MM.1S (cell line): ENCODE data around the gene CYBRD1.

ENCODE experiments used
- EZH2 ChIP-seq: fragments of 300-600 bp; sonication (generic); optimal IDR thresholded peaks from 2 replicates; pipeline ENCODE3; 2017; ENCODE audit warnings: low read depth, mild to moderate bottlenecking, antibody characterized with exemption, low read length, mixed read lengths
- EZH2phosphoT487 ChIP-seq: fragments of 300-600 bp; sonication (generic); IDR thresholded peaks from 2 replicates; pipeline ENCODE4 v1.6.1; 2018; ENCODE audit warnings: antibody characterized with exemption, low read length
- TF ChIP-seq, protein P1 (sequence below): fragments of 300-600 bp; sonication (generic); IDR thresholded peaks from 2 replicates; pipeline ENCODE4 v1.5.1; 2016; ENCODE audit warnings: antibody characterized with exemption, low read length, mixed read lengths

DNA sequence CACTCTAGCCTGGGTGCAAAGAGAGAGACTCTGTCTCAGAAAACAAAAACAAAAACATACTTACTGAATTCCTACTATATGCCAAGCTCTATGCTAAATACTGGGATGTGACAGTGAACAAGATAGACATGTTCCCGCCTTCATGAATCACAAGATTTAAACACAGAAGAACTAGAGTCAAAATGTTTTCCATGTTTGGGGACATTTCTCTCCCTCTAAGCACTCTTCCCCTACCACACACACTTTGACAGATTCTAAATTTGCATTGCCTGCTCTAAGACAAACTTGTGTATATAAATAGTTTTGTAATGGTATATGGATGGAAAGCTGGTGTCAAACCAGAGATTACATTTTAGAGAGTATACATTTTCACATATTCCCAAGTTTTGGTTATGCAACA lies 11.1 kb downstream of the CYBRD1 start:
- TF ChIP-seq, protein P1, sequence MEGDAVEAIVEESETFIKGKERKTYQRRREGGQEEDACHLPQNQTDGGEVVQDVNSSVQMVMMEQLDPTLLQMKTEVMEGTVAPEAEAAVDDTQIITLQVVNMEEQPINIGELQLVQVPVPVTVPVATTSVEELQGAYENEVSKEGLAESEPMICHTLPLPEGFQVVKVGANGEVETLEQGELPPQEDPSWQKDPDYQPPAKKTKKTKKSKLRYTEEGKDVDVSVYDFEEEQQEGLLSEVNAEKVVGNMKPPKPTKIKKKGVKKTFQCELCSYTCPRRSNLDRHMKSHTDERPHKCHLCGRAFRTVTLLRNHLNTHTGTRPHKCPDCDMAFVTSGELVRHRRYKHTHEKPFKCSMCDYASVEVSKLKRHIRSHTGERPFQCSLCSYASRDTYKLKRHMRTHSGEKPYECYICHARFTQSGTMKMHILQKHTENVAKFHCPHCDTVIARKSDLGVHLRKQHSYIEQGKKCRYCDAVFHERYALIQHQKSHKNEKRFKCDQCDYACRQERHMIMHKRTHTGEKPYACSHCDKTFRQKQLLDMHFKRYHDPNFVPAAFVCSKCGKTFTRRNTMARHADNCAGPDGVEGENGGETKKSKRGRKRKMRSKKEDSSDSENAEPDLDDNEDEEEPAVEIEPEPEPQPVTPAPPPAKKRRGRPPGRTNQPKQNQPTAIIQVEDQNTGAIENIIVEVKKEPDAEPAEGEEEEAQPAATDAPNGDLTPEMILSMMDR = no peak
- TF ChIP-seq EZH2 = no peak
- TF ChIP-seq EZH2phosphoT487 = no peak
